ENCODE measurements around the gene GPRC5A.
"Not testable (repeated sequence)": the region's sequence is repeated elsewhere in the genome, so short reads cannot be mapped to it uniquely, and the experiment has no call there.

GPRC5A gene, protein sequence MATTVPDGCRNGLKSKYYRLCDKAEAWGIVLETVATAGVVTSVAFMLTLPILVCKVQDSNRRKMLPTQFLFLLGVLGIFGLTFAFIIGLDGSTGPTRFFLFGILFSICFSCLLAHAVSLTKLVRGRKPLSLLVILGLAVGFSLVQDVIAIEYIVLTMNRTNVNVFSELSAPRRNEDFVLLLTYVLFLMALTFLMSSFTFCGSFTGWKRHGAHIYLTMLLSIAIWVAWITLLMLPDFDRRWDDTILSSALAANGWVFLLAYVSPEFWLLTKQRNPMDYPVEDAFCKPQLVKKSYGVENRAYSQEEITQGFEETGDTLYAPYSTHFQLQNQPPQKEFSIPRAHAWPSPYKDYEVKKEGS

DNA sequence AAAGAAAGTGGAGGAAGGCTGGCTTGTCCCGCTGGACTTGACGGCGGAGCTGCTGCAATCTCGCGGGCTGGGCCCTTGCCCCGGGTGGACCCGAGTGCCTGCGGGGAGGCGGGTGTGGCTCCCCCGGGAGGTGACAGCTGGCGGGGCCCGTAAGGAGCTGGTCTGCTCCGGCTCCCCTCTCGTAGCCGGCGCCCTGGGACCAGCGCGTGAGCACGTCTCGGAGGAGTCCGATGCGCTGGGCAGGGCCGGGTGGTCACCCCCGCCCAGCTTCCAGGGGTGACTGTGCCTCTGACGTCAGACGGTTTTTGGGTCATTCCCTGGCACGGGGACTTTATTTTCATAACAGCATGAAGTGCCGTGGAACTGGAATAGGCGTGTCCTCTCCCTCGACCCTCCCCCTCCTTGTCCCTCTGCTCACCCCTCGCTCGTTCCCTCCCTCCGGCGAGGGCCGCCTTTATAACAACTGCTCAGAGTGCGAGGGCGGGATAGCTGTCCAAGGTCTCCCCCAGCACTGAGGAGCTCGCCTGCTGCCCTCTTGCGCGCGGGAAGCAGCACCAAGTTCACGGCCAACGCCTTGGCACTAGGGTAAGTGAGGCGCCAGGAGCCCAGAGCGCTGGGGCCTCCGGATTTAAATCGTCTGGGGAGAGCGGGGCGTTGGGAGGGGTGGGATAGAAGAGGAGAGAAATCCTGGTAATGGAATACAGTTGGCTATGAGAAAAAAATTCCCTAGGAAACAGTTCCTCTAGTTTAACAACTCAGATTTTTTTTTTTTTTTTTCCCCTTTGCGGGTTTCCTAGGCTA is at the start of gene GPRC5A:
TSS of gene GPRC5A (plus strand) at position 483 of the 801 bp plus-strand sequence. CDS start 16,688 bp downstream, outside the sequence.
- DNase-seq = peak; percentile 3

- DNase-seq = peak; percentile 6
These were observed 45.5 kb upstream of the GPRC5A start for GRCh38 chr12:12845794-12846243.

DNA sequence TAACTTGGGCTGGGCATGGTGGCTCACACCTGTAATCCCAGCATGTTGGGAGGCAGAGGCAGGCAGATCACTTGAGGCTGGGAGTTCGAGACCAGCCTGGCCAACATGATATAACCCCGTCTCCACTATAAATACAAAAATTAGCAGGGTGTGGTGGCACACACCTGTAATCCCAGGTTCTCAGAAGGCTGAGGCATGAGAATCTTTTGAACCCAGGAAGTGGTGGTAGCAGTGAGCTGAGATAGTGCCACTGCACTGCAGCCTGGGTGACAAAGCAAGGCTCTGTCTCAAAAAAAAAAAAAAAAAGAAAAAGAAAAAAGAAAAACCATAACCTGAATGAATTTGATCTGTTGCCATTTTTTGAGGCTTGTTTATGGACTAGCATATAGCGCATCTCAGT is 44.6 kb upstream of the GPRC5A start:
- peak; percentile 60 for DNase-seq

- DNase-seq = no peak
These were observed 37.9 kb upstream of the GPRC5A start for GRCh38 chr12:12853435-12853834.

- DNase-seq = no peak
These were observed 31.7 kb upstream of the GPRC5A start for GRCh38 chr12:12859690-12860089.

- DNase-seq = no peak
These were observed 27.1 kb upstream of the GPRC5A start for GRCh38 chr12:12864243-12864642.

GRCh38 chr12:12868477-12869235 is 22.7 kb upstream of the GPRC5A start:
- DNase-seq = no peak

DNA sequence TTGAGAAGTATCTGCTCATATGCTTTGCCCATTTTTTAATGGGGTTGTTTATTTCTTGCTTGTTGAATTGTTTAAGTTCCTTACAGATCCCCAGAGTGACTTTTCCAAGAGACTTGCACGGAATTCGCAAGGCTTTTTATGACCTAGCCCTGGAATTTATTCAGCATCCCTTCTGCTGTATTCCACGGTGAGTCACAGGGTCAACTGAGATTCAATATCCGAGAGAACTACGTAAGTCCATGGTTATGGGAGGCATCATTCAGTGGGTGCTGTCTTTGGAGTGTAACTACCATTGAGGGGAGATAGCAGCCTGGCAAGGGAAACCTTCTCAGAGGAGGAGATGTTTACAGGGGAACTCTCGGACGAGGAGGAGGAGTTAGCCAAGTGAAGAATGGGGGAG is 20.9 kb upstream of the GPRC5A start:
- no peak for DNase-seq

- DNase-seq = no peak
These were observed 19.7 kb upstream of the GPRC5A start for GRCh38 chr12:12871587-12872138.

DNA sequence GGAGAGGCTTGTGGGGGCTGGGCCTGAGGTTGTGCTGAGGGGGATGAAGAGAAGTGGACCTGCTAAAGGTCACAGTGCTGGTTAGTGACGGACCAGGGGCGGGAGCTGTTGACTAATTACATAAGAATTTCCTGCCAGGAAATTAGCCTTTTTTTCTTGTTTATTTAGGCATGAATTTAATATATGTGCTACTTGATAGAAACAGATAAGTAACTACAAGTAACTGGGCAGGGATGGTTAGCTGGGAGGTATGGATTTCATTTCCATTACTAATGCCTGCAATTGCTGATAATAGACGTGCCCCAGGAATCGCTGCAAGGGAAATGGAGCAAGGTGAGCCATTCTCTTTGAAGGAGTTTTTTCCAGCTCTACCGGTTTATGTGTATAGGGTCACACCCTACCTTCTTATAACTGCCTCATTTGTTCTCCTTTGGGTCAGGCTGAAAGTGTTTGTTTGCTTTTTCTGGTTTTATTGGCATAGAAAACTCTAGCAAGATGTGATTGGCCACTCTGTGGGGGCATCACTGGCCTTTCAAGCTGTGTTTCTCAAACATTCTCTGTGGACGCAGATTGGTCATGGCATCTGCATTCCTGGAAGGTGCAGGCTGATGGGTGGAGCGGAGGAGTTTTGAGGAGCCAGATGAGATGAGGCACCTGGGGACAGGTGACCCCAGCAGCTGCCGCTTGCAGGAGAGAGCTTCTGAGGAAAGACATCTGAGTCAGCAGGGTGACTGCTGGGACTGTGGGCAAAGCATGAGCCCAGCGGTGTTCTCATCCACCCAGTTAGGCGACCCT is 19.0 kb upstream of the GPRC5A start:
- DNase-seq = no peak

DNA sequence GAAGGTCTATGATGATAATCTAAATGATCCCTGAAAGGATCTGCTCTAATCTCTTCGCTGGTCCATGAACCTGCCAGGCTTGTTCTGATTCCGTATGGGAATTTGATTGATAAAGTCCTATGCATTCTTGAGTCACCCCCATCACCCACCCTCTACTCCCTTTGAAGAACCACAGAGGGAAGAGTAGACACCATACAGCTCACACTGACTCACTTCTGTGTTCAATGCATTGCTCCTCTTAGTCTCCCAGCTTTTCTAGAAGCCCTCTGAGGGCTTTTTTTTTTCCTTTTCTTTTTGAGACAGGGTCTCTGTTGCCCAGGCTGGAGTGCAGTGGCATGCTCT is 18.5 kb upstream of the GPRC5A start:
- DNase-seq = no peak

- DNase-seq = no peak
These were observed 17.3 kb upstream of the GPRC5A start for GRCh38 chr12:12874029-12874428.

DNA sequence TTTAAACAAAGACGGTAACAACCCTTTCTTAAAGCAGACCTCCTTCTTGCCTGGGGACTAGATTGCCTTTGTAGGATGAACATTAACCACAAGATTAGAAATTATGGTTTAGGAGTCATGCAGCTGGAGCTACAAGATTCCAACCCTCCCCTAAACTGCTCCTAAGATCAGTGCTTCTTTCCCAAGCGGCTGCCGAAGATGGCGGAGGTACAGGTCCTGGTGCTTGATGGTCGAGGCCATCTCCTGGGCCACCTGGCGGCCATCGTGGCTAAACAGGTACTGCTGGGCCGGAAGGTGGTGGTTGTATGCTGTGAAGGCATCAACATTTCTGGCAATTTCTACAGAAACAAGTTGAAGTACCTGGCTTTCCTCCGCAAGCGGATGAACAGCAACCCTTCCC is 16.1 kb upstream of the GPRC5A start:
- DNase-seq = not testable (repeated sequence)

DNA sequence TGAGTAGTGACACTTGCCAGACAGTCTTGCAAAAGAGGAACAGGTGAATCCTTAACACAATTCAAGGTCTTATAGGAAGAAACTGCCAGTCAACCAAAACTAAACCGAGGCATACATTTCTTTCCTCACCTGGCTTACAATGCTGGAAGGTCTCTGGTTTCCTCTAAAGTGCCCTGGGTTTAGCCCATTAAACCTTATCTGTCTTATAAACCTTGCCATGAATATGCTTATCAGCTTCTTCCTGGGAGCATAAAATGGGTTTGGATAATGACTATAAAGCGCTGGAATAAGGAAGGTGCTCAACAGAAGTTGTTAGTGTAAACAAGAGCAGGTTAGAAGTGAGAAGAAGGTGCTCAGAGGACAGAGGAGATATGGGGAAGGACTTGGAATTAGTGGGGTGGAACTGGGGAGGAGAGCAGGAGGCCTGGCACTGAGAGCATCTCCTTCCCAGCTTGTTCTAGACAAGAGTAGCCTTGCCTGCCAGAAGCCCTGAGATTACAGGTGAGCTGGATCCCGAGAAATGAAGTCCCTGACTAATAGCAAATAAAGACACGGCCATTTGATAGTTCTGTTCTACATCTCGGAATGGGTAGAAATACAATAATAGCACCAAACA is 14.1 kb upstream of the GPRC5A start:
- no peak for DNase-seq

DNA sequence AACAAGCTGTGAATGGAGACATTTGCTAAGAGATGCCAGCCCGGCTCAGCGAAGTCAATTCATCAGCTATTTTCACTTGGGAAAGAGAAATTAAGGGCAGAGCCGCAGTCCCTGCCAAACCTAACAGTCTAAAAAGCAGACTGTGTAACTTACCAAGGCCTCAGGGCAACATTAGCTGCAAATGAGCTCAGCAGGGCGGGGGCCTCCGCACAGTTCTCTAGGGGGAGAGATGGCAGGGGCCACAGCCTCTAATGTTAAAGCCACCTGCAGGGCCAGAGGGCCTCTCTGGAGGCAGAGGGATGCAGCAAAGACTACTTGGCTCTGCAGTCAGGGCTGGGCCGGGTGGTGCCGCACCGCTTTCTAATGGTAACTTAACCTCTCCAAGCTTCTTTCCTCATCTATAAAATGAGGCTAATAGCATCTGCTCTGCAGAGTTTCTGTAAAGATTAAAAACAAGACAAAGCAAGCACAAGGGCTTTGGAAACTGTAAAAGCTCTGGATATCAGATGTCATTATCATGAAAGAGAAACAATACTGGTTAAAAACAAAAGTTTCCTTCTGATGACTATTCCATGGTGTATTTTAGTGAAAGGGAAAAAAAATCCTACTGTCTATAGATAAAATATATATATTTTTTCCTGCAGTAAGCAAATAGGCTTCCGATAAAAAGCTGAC is 13.4 kb upstream of the GPRC5A start:
- DNase-seq = no peak

- no peak for DNase-seq
These were observed 10.8 kb upstream of the GPRC5A start for GRCh38 chr12:12880537-12880936.

DNA sequence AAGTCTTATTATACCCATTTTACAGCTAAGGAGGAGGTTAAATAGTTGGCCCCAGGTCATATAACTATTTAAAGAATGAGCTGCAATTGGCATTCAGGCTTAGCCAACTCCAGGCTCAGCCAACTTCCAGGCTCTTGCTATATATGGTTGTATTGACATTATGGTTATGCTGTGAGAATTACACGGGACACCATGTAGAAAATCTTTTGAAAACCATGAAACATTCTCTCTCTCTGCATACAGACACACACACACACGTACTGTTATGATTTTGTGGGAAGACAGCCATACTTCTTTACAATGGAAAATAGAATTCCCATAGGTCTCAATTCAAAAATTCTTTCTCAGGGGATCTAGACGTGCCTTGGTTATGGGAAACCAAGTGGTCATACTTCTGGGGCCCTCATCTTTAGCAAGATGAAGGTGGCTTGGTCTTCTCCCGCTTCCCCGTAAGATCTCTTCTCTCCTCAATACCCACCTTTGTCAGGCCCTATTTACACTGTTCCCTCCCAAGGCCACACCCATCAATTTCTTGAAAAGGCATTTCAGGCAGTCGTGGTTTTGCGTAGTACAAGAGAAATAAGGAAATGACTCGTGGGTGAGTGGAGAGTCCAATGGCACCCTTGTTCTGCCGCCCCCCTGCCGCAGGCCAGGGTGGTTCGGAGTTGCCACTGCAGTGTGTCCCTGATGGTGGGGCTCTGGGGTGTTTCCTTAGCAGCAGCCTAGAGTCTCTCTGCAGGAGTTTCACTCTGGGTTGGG is 10.0 kb upstream of the GPRC5A start:
- no peak for DNase-seq

DNA sequence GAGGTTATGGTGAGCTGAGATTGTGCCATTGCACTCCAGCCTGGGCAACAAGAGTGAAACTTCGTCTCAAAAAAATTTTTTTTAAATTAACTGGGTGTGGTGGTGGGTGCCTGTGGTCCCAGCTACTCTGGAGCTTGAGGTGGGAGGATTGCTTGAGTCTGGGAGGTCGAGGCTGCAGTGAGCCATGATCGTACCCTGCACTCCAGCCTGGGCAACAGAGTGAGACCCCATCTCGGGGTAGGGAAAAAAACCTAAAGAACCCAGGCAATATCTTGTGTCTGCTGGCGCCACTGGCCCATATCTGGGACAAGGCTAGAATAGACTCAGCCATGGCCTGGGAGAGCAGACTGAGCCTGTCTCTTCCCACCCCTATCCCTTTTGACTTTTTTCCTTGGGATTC is 9.1 kb upstream of the GPRC5A start:
- DNase-seq = no peak

DNA sequence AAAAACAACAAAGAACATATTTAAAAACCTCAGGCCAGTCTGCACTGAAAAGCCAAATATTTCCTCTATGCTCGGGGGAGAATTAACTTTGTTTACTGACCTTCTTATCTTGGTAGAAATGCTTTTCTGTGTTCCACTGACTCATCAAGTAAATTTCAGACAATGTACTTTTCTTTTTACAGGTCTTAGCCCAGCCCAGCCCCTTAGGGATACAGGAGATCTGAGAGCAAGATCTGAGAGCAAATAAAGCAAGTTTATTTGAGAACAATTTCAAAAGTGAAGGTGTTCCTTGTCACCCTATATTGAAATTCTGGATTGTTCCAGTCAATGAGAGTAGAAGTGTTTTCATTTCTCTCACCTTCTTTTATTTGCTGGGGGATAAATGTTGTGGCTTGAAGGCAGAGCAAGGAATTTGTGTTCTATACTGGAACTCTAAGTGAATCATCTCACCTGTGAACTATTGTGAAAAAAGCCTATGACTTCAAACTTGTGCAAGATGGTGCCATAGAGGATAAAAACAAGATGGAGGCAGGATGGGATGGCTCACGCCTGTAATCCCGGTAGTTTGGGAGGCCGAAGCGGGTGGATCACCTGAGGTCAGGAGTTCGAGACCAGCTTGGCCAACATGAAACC is 7.9 kb upstream of the GPRC5A start:
- no peak for DNase-seq
